ENCODE data around the gene ELAVL2. TPM values are rescaled to one million over a fixed set of nuclear protein-coding genes. Genes with fewer than 3 reads are reported as not detected.

The ELAVL2 gene
- total and polyA plus RNA-seq, 9 of the 15 experiments (the other 6 are each of a cell fraction or from before 2014, with no cell fraction given): not detected

DNA sequence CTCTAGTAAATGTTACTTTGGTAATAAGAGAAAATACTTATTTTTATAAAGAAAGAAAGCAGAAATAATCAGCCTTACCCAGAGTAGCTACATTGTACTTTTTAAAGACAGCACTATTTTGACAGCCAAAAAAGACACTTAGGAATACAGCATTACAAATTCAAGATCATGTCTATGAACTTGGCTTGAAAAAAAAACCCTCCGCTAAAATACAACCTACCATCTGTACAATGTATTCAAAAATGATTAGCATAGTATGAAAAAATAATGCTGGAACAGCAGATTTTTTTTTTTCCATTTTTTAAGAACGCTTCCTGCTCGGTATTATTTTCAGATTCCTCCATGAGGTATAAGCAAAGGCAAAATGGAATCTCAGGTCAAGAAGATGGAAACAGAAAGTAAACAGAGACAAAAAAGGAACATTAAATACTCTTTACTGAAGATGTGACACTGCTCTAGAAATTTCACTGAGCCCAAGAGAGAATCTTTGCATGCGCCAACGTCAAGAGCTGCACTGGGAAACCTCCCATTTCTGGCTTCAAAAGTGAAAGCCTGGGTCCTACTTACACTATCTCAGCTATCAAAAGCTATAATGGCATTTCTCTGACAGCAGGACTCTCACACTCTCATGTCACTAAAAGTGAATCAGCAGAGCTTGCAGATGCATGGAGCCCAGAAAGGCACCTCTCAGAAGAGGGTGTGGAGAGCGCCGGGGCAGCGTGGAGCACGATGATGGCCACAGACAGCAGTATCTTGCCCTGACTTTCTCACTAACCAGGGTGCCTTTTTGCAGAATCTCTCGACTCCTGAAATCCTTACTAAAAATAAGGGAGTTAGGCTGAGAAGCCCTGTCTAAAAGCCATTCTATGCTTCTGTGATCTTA is 167.4 kb downstream of the ELAVL2 start (continued):
- TF ChIP-seq, protein P1, sequence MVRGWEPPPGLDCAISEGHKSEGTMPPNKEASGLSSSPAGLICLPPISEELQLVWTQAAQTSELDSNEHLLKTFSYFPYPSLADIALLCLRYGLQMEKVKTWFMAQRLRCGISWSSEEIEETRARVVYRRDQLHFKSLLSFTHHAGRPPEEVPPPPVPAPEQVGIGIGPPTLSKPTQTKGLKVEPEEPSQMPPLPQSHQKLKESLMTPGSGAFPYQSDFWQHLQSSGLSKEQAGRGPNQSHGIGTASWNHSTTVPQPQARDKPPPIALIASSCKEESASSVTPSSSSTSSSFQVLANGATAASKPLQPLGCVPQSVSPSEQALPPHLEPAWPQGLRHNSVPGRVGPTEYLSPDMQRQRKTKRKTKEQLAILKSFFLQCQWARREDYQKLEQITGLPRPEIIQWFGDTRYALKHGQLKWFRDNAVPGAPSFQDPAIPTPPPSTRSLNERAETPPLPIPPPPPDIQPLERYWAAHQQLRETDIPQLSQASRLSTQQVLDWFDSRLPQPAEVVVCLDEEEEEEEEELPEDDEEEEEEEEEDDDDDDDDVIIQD (CRISPR knock-in tag; IDR thresholded peaks at IDR 0.05): no peak
- TF ChIP-seq CREBBP (IDR thresholded peaks at IDR 0.05; ENCODE audit: low read depth, low read length): no peak
- TF ChIP-seq, protein P2, sequence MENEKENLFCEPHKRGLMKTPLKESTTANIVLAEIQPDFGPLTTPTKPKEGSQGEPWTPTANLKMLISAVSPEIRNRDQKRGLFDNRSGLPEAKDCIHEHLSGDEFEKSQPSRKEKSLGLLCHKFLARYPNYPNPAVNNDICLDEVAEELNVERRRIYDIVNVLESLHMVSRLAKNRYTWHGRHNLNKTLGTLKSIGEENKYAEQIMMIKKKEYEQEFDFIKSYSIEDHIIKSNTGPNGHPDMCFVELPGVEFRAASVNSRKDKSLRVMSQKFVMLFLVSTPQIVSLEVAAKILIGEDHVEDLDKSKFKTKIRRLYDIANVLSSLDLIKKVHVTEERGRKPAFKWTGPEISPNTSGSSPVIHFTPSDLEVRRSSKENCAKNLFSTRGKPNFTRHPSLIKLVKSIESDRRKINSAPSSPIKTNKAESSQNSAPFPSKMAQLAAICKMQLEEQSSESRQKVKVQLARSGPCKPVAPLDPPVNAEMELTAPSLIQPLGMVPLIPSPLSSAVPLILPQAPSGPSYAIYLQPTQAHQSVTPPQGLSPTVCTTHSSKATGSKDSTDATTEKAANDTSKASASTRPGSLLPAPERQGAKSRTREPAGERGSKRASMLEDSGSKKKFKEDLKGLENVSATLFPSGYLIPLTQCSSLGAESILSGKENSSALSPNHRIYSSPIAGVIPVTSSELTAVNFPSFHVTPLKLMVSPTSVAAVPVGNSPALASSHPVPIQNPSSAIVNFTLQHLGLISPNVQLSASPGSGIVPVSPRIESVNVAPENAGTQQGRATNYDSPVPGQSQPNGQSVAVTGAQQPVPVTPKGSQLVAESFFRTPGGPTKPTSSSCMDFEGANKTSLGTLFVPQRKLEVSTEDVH (IDR thresholded peaks at IDR 0.05; ENCODE audit: low read depth, partially characterized antibody): no peak
- TF ChIP-seq, protein P3, sequence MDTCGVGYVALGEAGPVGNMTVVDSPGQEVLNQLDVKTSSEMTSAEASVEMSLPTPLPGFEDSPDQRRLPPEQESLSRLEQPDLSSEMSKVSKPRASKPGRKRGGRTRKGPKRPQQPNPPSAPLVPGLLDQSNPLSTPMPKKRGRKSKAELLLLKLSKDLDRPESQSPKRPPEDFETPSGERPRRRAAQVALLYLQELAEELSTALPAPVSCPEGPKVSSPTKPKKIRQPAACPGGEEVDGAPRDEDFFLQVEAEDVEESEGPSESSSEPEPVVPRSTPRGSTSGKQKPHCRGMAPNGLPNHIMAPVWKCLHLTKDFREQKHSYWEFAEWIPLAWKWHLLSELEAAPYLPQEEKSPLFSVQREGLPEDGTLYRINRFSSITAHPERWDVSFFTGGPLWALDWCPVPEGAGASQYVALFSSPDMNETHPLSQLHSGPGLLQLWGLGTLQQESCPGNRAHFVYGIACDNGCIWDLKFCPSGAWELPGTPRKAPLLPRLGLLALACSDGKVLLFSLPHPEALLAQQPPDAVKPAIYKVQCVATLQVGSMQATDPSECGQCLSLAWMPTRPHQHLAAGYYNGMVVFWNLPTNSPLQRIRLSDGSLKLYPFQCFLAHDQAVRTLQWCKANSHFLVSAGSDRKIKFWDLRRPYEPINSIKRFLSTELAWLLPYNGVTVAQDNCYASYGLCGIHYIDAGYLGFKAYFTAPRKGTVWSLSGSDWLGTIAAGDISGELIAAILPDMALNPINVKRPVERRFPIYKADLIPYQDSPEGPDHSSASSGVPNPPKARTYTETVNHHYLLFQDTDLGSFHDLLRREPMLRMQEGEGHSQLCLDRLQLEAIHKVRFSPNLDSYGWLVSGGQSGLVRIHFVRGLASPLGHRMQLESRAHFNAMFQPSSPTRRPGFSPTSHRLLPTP (IDR thresholded peaks at IDR 0.05; ENCODE audit: borderline replicate concordance, extremely low read depth, insufficient read length): no peak
